GM23338 (cell line): ENCODE data around the gene ARHGAP4. TPM values are rescaled to one million over a fixed set of nuclear protein-coding genes. Genes with fewer than 3 reads are reported as not detected.

Experiments used
- ATAC-seq: fragments of 200-7000 bp; cut with Tn5 transposase; 3 replicates; pipeline ENCODE4 v1.9.1; 2020
- DNase-seq: peaks from one replicate; pipeline ENCODE4 v3.0.0-alpha.2; 2015; ENCODE audit warnings: low spot score
- H2AFZ ChIP-seq: fragments of 200-600 bp; sonication (generic); 2 replicates; pipeline ENCODE4 v1.8.0; 2016; ENCODE audit warnings: antibody characterized with exemption, mild to moderate bottlenecking, moderate library complexity
- H3F3A ChIP-seq: fragments of 200-600 bp; sonication (generic); replicated peaks from 2 replicates; pipeline ENCODE4 v1.8.0; 2017; ENCODE audit warnings: antibody characterized with exemption, mixed run types, low read depth
- H3K27ac ChIP-seq: fragments of 200-600 bp; sonication (generic); 2 replicates; pipeline ENCODE4 v1.6.1; 2016; ENCODE audit warnings: low read depth
- H3K27me3 ChIP-seq: fragments of 200-600 bp; sonication (generic); 2 replicates; pipeline ENCODE4 v1.8.0; 2016; ENCODE audit warnings: mild to moderate bottlenecking, mixed run types, moderate library complexity; ENCODE audit not compliant: insufficient read depth
- H3K36me3 ChIP-seq: fragments of 200-600 bp; sonication (generic); 2 replicates; pipeline ENCODE4 v1.8.0; 2016; ENCODE audit warnings: mild to moderate bottlenecking; ENCODE audit not compliant: insufficient read depth
- H3K4me1 ChIP-seq: fragments of 200-600 bp; sonication (generic); 2 replicates; pipeline ENCODE4 v1.8.0; 2016; ENCODE audit warnings: mild to moderate bottlenecking, moderate library complexity; ENCODE audit not compliant: insufficient read depth
- H3K4me2 ChIP-seq: fragments of 200-600 bp; sonication (generic); 2 replicates; pipeline ENCODE4 v1.7.1; 2017; ENCODE audit warnings: mixed run types
- H3K4me3 ChIP-seq: fragments of 200-600 bp; sonication (generic); 2 replicates; pipeline ENCODE4 v1.6.1; 2016; ENCODE audit warnings: mixed run types
- H3K79me2 ChIP-seq: fragments of 200-600 bp; sonication (generic); replicated peaks from 2 replicates; pipeline ENCODE4 v1.8.0; 2017; ENCODE audit warnings: mild to moderate bottlenecking; ENCODE audit not compliant: insufficient read depth
- H3K9me2 ChIP-seq: fragments of 200-600 bp; sonication (generic); 2 replicates; pipeline ENCODE4 v1.8.0; 2017; ENCODE audit not compliant: insufficient read depth
- H4K20me1 ChIP-seq: fragments of 200-600 bp; sonication (generic); replicated peaks from 2 replicates; pipeline ENCODE4 v1.8.0; 2017; ENCODE audit warnings: mild to moderate bottlenecking; ENCODE audit not compliant: insufficient read depth
- H3K27ac Mint-ChIP-seq: 2 replicates; pipeline ENCODE4 v1.8.0; 2020; ENCODE audit warnings: inconsistent platforms, mild to moderate bottlenecking, moderate library complexity, mixed read lengths
- H3K27me3 Mint-ChIP-seq: 3 replicates; pipeline ENCODE4 v1.8.0; 2022; ENCODE audit warnings: low read depth, mild to moderate bottlenecking, moderate library complexity, mixed read lengths, inconsistent platforms; ENCODE audit not compliant: insufficient read depth, poor library complexity
- H3K36me3 Mint-ChIP-seq: 3 replicates; pipeline ENCODE4 v1.8.0; 2021; ENCODE audit warnings: low read depth, mild to moderate bottlenecking, inconsistent platforms, moderate library complexity, mixed read lengths
- H3K4me1 Mint-ChIP-seq: 3 replicates; pipeline ENCODE4 v1.8.0; 2020; ENCODE audit warnings: mild to moderate bottlenecking, inconsistent platforms, mixed read lengths
- H3K4me3 Mint-ChIP-seq: 3 replicates; pipeline ENCODE4 v1.8.0; 2021; ENCODE audit warnings: moderate library complexity, mild to moderate bottlenecking, inconsistent platforms, mixed read lengths
- H3K9me3 Mint-ChIP-seq: 3 replicates; pipeline ENCODE4 v1.8.0; 2020; ENCODE audit warnings: moderate library complexity, mild to moderate bottlenecking, inconsistent platforms, mixed read lengths
- CREB1 ChIP-seq: fragments of 250-450 bp; sonication (Bioruptor Pico); IDR thresholded peaks from 2 replicates; pipeline ENCODE4 v1.5.0; 2020; ENCODE audit warnings: low read depth, mild to moderate bottlenecking, moderate library complexity
- CTCF ChIP-seq, 2 experiments: fragments of 200-600 bp in 1 of 2; sonication (generic) in 1 of 2; conservative IDR thresholded peaks; 2 replicates each; pipeline versions ENCODE4 v1.5.1 to v1.6.1; 2016 to 2017; ENCODE audit warnings: antibody characterized with exemption in 2 of 2, low read depth in 2 of 2, mild to moderate bottlenecking in 2 of 2, moderate library complexity in 1 of 2
- ETS1 ChIP-seq: IDR thresholded peaks from 2 replicates; pipeline ENCODE4 v1.6.1; 2016; ENCODE audit warnings: antibody characterized with exemption
- EZH2 ChIP-seq: fragments of 200-600 bp; sonication (generic); IDR thresholded peaks from one replicate; pipeline ENCODE4 v1.8.0; 2017; ENCODE audit warnings: antibody characterized with exemption, mild to moderate bottlenecking, low read depth; ENCODE audit not compliant: unreplicated experiment
- EZH2phosphoT487 ChIP-seq: fragments of 200-600 bp; sonication (generic); IDR thresholded peaks from one replicate; pipeline ENCODE4 v1.8.1; 2018; ENCODE audit warnings: antibody characterized with exemption; ENCODE audit not compliant: unreplicated experiment
- JUNB ChIP-seq: IDR thresholded peaks from one replicate; pipeline ENCODE4 v1.6.1; 2016; ENCODE audit warnings: antibody characterized with exemption; ENCODE audit not compliant: unreplicated experiment
- NANOG ChIP-seq: IDR thresholded peaks from 2 replicates; pipeline ENCODE4 v1.6.1; 2016; ENCODE audit warnings: antibody characterized with exemption, borderline replicate concordance
- POLR2AphosphoS5 ChIP-seq: IDR thresholded peaks from 2 replicates; pipeline ENCODE4 v1.6.1; 2016; ENCODE audit warnings: antibody characterized with exemption, low read depth
- REST ChIP-seq: IDR thresholded peaks from one replicate; pipeline ENCODE4 v1.6.1; 2018; ENCODE audit warnings: antibody characterized with exemption; ENCODE audit not compliant: unreplicated experiment
- STAT1 ChIP-seq: IDR thresholded peaks from one replicate; pipeline ENCODE4 v1.6.1; 2016; ENCODE audit warnings: antibody characterized with exemption; ENCODE audit not compliant: unreplicated experiment
- ZNF114 ChIP-seq: fragments of 250-450 bp; sonication (Bioruptor Pico); IDR thresholded peaks from 2 replicates; pipeline ENCODE4 v1.5.0; 2020; ENCODE audit warnings: mild to moderate bottlenecking, moderate library complexity
- ZNF331 ChIP-seq: fragments of 250-450 bp; sonication (Bioruptor Pico); IDR thresholded peaks from 2 replicates; pipeline ENCODE4 v1.5.0; 2020; ENCODE audit warnings: low read depth, mild to moderate bottlenecking, moderate library complexity
- polyA plus RNA-seq: library from polyadenylated mRNA; unstranded; fragments of >200 nt; fragmentation: Nextera tagmentation; extraction: Ambion mirVana; gene quantifications from 2 replicates; pipeline ENCODE4 v1.2.1, GENCODE V29; 2016
- total RNA-seq: library from RNA; depleted of rRNA; stranded (reverse); fragments of >200 nt; shearing (Covaris generic); gene quantifications from 2 replicates; pipeline ENCODE4 v1.2.3, GENCODE V29; 2014

The ARHGAP4 gene
- total and polyA plus RNA-seq, 2 experiments from 2014 or later, result 21.5 to 59.5 TPM

- TF ChIP-seq REST, result no peak
- TF ChIP-seq ZNF114 (CRISPR knock-in tag), result no peak
- TF ChIP-seq ETS1, result no peak
- no peak for TF ChIP-seq CREB1 (CRISPR knock-in tag)
- TF ChIP-seq CTCF (conservative IDR thresholded peaks at IDR 0.05; ENCODE audit: low read depth in 2 of 2), result no peak
- no peak for TF ChIP-seq POLR2AphosphoS5
- TF ChIP-seq JUNB, result no peak
- no peak for TF ChIP-seq ZNF331 (CRISPR knock-in tag)
- TF ChIP-seq EZH2phosphoT487, result no peak
- TF ChIP-seq NANOG, result no peak
- no peak for TF ChIP-seq EZH2
Observed at GRCh38 chrX:153935326-153935851, 9.3 kb upstream of the ARHGAP4 start (continued).

- Mint-ChIP-seq H3K9me3 (no peaks in the 10 kb centered on the region), H3K36me3 (peaks cover 27% of the 10 kb centered on the region), H3K4me1 (peaks cover 13% of the 10 kb centered on the region; the same call in 2 of the 3 replicates), H3K27ac (no peak within 1 kb of the TSS), H3K4me3 (peak within 1 kb of the TSS; percentile 86), H3K27me3 (peaks cover 5% of the 10 kb centered on the region)
- H3F3A ChIP-seq, result no peaks in the 10 kb centered on the region
- no peaks in the 10 kb centered on the region; the same call in 1 of the 2 replicates for H4K20me1 ChIP-seq
- H3K27me3 ChIP-seq, result no peaks in the 10 kb centered on the region
- TF ChIP-seq CREB1 (CRISPR knock-in tag) (no peak), STAT1 (no peak), JUNB (no peak), REST (no peak)
- H3K9me2 ChIP-seq, result no peaks in the 10 kb centered on the region
- peaks cover 12% of the 10 kb centered on the region for H3K79me2 ChIP-seq
- no peak within 1 kb of the TSS for H3K27ac ChIP-seq
- H3K4me1 ChIP-seq, result no peaks in the 10 kb centered on the region; the same call in 1 of the 2 replicates
- H3K36me3 ChIP-seq, result no peaks in the 10 kb centered on the region
- peak; percentile 73 for DNase-seq
- ATAC-seq, result peak; percentile 90
- no peak within 1 kb of the TSS for H2AFZ ChIP-seq
- H3K4me3 ChIP-seq, result peak within 1 kb of the TSS; percentile 68
- peak within 1 kb of the TSS; percentile 80 for H3K4me2 ChIP-seq
Observed at GRCh38 chrX:153934762-153935325, 8.8 kb upstream of the ARHGAP4 start, which contains the start of gene NAA10. NAA10 (minus strand) TSS chrX:153935037; CDS start chrX:153934904, 133 bp downstream.
